Raji (cell line): Measurements from ENCODE around the gene PHF1.
A peak's percentile ranks its signal among the peaks of the same experiment; 100 is the strongest.

Source experiments
- POLR2A ChIP-seq: IDR thresholded peaks from 2 replicates; pipeline ENCODE4 v1.6.1; 2011; ENCODE audit warnings: low read depth, low read length, control low read depth; ENCODE audit not compliant: insufficient read depth

The PHF1 gene

GRCh38 chr6:33416386-33417127, 5.7 kb downstream of the PHF1 start:
- TF ChIP-seq POLR2A: no peak

- no peak for TF ChIP-seq POLR2A
These were observed 6.5 kb downstream of the PHF1 start for GRCh38 chr6:33417128-33417902.

- TF ChIP-seq POLR2A: peak; percentile 92
These were observed 7.3 kb downstream of the PHF1 start, which contains the start of gene CUTA for GRCh38 chr6:33417903-33418689. CUTA (minus strand) TSS chr6:33418107; CDS start chr6:33418000, 107 bp downstream.

- peak; percentile 10; the same call in 1 of the 2 replicates for TF ChIP-seq POLR2A
These were observed 8.0 kb downstream of the PHF1 start for GRCh38 chr6:33418690-33419291.

GRCh38 chr6:33419580-33420490, 9.0 kb downstream of the PHF1 start, which contains the start of gene SYNGAP1:
SYNGAP1 (plus strand) TSS chr6:33420065; CDS start chr6:33420265, 200 bp downstream.
- TF ChIP-seq POLR2A: no peak

- TF ChIP-seq POLR2A: no peak
These were observed 9.9 kb downstream of the PHF1 start for GRCh38 chr6:33420491-33421343.

GRCh38 chr6:33421344-33421643, 10.5 kb downstream of the PHF1 start:
- no peak for TF ChIP-seq POLR2A

- no peak for TF ChIP-seq POLR2A
These were observed 13.0 kb downstream of the PHF1 start for GRCh38 chr6:33423777-33424176.

- TF ChIP-seq POLR2A: no peak
These were observed 14.2 kb downstream of the PHF1 start for GRCh38 chr6:33424855-33425667.

GRCh38 chr6:33425668-33426577, 15.1 kb downstream of the PHF1 start:
- peak; percentile 79 for TF ChIP-seq POLR2A
